HG02885 (cell line): Measurements from ENCODE around the gene SPATA31E1.
"Not testable (repeated sequence)": the region's sequence is repeated elsewhere in the genome, so short reads cannot be mapped to it uniquely, and the experiment has no call there.

Experiments
- ATAC-seq: cut with Tn5 transposase; IDR thresholded peaks from one replicate; pipeline ENCODE4 v1.9.1; 2021; ENCODE audit warnings: mild to moderate bottlenecking; ENCODE audit not compliant: unreplicated experiment, poor library complexity

Gene SPATA31E1

DNA sequence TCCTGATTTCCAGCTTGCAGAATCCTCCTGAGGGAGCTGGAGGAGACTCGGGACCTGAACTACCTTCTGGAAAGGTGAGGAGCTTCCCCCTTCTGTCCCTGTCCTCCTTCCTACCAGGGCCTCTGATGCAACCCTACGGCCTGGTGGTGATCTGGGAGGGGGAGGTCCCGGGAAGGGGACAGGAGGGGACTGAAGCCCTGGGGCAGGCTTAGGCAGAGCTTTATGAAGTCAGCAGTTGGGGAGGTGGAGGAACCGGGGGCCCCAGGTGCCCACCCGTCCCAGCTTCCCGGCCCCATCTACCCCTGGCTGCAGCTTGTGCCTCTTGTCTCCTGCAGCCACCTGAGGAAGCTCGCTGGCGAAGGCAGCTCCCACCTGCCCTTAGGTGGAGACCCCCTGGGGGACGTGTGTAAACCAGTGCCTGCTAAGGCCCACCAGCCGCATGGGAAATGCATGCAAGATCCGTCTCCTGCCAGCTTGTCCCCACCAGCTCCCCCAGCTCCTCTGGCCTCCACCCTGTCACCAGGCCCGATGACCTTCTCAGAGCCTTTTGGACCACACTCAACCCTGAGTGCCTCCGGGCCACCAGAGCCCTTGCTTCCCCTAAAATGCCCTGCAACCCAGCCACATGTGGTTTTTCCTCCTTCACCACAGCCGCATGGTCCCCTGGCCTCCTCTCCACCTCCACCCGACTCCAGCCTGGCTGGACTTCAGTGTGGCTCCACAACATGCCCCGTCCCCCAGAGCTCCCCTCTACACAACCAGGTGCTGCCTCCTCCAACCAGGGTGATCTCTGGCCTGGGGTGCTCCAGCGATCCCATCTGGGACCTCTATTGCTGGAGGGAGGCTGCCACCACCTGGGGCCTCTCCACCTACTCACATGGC, 2.1 kb downstream of the SPATA31E1 start:
- no peak for ATAC-seq

- no peak for ATAC-seq
Observed at GRCh38 chr9:87885484-87886189, 3.0 kb downstream of the SPATA31E1 start.

DNA sequence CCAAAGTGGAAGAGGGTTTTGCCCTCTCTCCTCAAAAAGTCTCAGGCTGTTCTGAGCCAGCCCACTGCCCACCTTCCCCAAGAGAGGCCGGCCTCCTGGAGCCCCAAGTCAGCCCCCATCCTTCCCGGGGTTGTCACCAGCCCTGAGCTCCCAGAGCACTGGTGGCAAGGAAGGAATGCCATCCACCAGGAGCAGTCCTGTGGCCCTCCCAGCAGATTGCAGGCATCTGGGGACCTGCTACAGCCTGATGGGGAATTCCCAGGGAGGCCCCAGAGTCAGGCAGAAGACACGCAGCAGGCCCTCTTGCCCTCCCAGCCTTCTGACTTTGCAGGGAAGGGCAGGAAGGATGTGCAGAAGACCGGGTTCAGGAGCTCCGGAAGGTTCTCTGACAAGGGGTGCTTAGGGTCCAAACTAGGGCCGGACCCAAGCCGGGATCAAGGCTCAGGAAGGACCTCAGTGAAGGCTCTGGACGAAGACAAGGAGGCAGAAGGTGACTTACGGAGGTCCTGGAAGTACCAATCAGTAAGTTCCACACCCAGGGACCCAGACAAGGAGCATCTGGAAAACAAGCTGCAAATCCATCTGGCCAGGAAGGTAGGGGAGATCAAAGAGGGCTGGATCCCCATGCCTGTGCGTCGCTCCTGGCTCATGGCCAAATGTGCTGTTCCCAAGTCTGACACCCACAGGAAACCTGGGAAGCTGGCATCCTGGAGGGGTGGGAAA, 3.7 kb downstream of the SPATA31E1 start:
- no peak for ATAC-seq

DNA sequence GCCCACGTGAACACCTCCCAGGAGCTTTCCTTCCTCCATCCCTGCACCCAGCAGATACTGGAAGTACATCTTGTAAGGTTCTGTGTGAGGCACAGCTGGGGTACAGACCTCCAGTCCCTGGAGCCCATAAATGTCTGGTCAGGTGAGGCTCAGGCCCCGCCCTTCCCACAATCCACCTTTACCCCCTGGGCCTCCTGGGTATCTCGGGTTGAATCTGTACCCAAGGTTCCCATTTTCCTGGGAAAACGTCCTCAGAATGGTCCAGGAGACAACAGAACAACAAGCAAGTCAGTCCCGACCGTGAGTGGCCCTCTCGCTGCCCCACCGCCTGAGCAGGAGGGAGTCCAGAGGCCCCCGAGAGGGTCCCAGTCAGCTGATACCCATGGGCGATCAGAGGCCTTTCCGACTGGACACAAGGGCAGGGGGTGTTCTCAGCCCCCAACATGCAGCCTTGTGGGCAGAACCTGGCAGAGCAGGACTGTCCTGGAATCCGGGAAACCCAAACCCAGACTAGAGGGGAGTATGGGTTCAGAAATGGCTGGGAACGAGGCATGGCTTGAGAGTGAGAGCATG, 4.3 kb downstream of the SPATA31E1 start:
- ATAC-seq, result no peak

DNA sequence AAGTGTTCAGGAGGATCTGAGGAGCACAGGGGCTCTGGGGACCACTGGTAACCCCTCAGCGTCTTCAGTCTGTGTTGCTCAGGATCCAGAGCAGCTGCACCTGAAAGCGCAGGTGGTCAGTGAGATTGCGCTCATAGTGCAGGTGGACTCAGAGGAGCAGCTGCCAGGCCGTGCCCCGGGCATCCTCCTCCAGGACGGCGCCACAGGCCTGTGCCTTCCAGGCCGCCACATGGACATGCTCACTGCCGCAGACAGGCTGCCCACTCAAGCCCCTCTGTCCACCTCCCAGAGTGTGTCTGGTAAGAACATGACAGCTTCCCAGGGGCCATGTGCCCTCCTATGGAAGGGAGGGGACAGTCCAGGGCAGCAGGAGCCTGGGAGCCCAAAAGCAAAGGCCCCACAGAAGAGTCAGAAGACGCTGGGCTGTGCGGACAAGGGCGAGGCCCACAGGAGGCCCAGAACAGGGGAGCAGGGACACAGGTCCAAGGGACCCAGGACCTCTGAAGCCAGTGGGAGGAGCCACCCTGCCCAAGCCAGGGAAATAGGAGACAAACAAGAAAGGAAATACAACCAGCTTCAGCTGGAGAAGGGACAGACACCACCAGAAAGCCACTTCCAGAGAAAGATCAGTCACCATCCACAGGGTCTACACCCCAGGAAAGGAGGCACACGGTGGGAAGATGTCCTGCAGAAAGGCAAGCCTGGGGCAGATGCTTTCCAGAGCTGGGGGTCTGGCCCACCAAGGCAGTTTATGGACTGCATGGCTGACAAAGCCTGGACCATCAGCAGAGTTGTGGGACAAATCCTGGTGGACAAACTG, 5.2 kb downstream of the SPATA31E1 start:
- ATAC-seq, result no peak

DNA sequence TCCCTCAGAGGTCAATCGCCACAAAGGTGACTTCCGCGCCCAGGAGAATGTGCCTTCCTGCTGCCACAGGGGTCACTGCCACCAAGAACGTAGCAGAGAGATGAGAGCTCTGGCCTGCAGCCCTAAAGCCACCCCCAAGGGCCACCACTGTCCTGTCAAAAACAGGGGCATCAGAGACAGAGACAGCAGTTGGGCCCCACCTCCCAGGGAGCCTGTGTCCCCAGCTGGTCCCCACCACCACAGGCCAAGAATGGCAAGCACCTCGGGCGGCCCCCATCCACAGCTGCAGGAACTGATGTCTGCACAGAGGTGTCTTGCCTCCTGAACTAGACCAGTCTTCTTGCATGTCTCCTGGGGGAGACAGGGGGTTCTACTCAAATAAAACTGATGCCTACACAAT, 5.8 kb downstream of the SPATA31E1 start:
- no peak for ATAC-seq

DNA sequence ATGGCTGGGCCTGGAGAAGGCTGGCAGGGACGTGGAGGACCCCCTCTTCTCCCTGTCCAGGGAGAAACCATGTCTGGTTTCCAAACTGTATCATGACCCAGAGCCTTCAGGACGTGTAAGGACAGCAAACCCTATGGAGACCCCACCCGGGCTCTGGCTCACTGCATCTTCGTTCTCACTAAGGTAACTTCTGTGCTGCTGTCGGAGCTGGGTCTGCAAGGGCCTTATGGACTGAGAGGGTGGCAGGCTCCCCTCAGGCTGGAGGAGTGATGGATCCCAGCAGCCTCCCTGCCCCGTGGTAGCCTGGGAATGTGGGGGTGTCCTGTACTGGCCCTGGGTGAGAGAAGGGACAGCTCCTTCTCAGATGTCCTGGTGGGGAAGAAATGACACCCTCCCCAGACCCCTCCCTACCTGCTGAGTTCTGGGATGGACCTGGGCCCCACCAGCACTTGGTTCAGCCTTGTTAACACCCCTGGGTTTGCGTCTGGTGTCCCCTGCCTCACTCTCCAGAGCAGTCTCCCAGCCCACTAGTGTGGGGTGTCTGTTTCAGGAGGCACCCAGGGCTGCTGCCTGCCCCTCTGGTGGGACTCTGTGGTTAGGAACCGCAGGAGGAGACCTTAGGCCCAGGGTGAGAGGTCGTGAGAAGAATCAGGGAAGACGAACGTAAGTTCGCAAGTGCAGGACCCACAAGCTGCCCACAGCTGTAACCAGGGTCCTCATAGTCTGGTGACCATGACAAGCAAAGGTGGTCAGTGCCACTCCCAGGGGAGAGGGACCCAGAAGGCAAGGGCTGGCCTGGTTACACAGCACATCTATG, 6.6 kb downstream of the SPATA31E1 start:
- ATAC-seq, result no peak

GRCh38 chr9:87889882-87890252, 7.2 kb downstream of the SPATA31E1 start:
- no peak for ATAC-seq

- ATAC-seq, result no peak
Observed at GRCh38 chr9:87890837-87891236, 8.2 kb downstream of the SPATA31E1 start.

DNA sequence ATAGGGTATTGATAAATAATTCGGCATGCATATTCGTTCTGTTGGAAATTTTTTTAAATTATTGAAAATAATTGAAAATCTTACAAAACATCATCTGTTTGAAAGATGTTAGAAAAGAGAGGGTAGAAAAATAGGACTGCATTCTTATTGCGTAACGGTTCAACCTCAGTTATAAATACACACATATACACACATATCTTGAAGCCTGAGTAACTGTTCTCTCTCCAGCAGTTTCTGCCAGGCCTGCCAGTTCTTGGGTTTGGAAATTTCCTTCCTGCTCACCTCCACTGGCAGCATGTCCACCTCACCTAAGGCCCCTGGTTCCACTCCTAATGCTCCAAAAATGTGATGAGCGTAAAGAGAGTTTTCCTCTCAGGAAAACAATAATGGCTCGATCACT, 9.1 kb downstream of the SPATA31E1 start:
- no peak for ATAC-seq

DNA sequence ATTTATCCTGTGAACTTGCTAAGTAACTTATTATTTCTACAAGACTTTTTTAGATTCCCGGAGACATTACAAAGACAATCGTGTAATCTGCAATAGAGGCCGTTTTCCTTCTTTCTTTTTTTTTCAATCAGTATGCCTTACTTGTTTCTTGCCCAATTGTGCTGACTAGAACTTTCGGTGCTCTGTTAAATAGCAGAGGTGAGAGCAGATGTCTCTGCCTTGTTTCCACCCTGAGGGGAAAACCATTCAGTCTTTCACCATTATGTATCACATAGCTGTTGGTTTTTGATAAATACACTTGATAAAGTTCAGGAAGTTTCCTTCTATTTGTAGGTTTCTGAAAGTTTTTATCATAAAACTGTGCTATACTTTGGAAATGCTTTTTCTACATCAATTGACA, 10.3 kb downstream of the SPATA31E1 start:
- ATAC-seq, result no peak

GRCh38 chr9:87894998-87895625, 12.4 kb downstream of the SPATA31E1 start:
- ATAC-seq, result no peak

- no peak for ATAC-seq
Observed at GRCh38 chr9:87896891-87897290, 14.2 kb downstream of the SPATA31E1 start.

GRCh38 chr9:87898151-87898550, 15.5 kb downstream of the SPATA31E1 start:
- no peak for ATAC-seq

- not testable (repeated sequence) for ATAC-seq
Observed at GRCh38 chr9:87902371-87902770, 19.7 kb downstream of the SPATA31E1 start.

GRCh38 chr9:87909310-87910041, 26.8 kb downstream of the SPATA31E1 start:
- ATAC-seq, result no peak

- ATAC-seq, result no peak
Observed at GRCh38 chr9:87910821-87911220, 28.1 kb downstream of the SPATA31E1 start.

DNA sequence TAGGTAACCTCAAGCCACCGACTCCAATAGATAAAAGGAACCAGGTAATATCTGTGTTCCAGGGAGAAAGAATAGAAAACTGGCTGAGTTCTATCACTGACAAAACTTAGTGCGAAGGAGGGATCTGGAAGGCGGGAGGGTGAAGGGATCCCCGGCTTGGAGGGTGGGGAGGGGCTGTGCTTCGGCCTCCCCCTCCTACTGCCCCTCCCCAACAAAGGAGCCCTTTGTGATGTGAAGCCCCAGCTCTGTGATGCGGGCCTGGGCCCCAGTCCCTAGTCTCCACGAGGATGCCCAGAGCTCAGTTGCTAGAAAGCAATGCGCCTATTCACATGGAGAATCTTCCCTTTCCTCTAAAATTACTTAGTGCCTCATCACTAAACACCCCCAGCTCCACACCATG, 35.0 kb downstream of the SPATA31E1 start, which contains the start of gene SPATA31C1:
Gene SPATA31C1, plus strand, starts transcription at position 301 of the 400 bp plus-strand sequence.
- not testable (repeated sequence) for ATAC-seq
